OCI-LY7 (cell line): ENCODE measurements around the gene BTBD6. TPM values are rescaled to one million over a fixed set of nuclear protein-coding genes. Genes with fewer than 3 reads are reported as not detected.

ENCODE experiments used
- BruUV-seq: library from RNA; stranded (reverse); fragments of 400-500 nt; replicated peaks from 2 replicates; lab custom pipeline; 2021; lab: Mats Ljungman, UMichigan
- CTCF ChIA-PET: fragments of 300-600 bp; sonication (Branson Sonifier 250); formaldehyde crosslinking; loops from one replicate; lab custom pipeline; 2022; ENCODE audit warnings: antibody characterized with exemption; ENCODE audit not compliant: unreplicated experiment; lab: Charles Lee
- POLR2A ChIA-PET: fragments of 300-600 bp; sonication (Branson Sonifier 250); formaldehyde crosslinking; loops from one replicate; lab custom pipeline; 2022; ENCODE audit warnings: antibody characterized with exemption; lab: Charles Lee
- DNase-seq: peaks from one replicate; pipeline ENCODE4 v3.0.0-alpha.2; 2015; ENCODE audit warnings: low spot score
- H2AFZ ChIP-seq: fragments of 200-600 bp; sonication (generic), shearing (Covaris generic); 2 replicates; pipeline ENCODE4 v1.6.1; 2014; ENCODE audit warnings: mild to moderate bottlenecking, antibody characterized with exemption, low read length, moderate library complexity
- H3K27ac ChIP-seq: fragments of 200-600 bp; sonication (generic); 2 replicates; pipeline ENCODE4 v1.5.1; 2014; ENCODE audit warnings: mixed run types, low read depth, mild to moderate bottlenecking, moderate library complexity, low read length, inconsistent platforms; ENCODE audit not compliant: poor library complexity, severe bottlenecking
- H3K36me3 ChIP-seq: fragments of 200-600 bp; sonication (generic); 2 replicates; pipeline ENCODE4 v1.6.1; 2014; ENCODE audit warnings: mild to moderate bottlenecking, antibody characterized with exemption, low read length, moderate library complexity, mixed read lengths; ENCODE audit not compliant: insufficient read depth
- H3K4me1 ChIP-seq: fragments of 200-600 bp; sonication (generic); 2 replicates; pipeline ENCODE4 v1.5.1; 2014; ENCODE audit warnings: mild to moderate bottlenecking, low read length; ENCODE audit not compliant: insufficient read depth, poor library complexity, severe bottlenecking
- H3K4me2 ChIP-seq: fragments of 200-600 bp; sonication (generic); 2 replicates; pipeline ENCODE4 v1.6.1; 2014; ENCODE audit warnings: mild to moderate bottlenecking, low read length
- H3K4me3 ChIP-seq: fragments of 200-600 bp; sonication (generic); 2 replicates; pipeline ENCODE4 v1.5.1; 2014; ENCODE audit warnings: mild to moderate bottlenecking, low read depth, low read length; ENCODE audit not compliant: poor library complexity, severe bottlenecking
- H3K79me2 ChIP-seq: fragments of 200-600 bp; sonication (generic); 2 replicates; pipeline ENCODE4 v1.6.1; 2016; ENCODE audit warnings: low read depth, mild to moderate bottlenecking, low read length, moderate library complexity, mixed read lengths; ENCODE audit not compliant: insufficient read depth
- H3K9me2 ChIP-seq: fragments of 200-600 bp; sonication (generic); 2 replicates; pipeline ENCODE4 v1.6.1; 2016; ENCODE audit warnings: mild to moderate bottlenecking, low read length, mixed read lengths; ENCODE audit not compliant: insufficient read depth
- H3K9me3 ChIP-seq: fragments of 200-600 bp; sonication (generic); 2 replicates; pipeline ENCODE4 v1.6.1; 2014; ENCODE audit warnings: mild to moderate bottlenecking, mixed run types, low read length, mixed read lengths
- H4K20me1 ChIP-seq: fragments of 200-600 bp; sonication (generic); 2 replicates; pipeline ENCODE4 v1.6.1; 2014; ENCODE audit warnings: mild to moderate bottlenecking, antibody characterized with exemption, low read length, moderate library complexity, mixed read lengths; ENCODE audit not compliant: insufficient read depth
- CTCF ChIP-seq: fragments of 200-600 bp; sonication (generic); conservative IDR thresholded peaks from 2 replicates; pipeline ENCODE4 v1.5.1; 2014; ENCODE audit warnings: mild to moderate bottlenecking, antibody characterized with exemption, low read length, moderate library complexity, mixed read lengths
- EZH2phosphoT487 ChIP-seq: fragments of 200-600 bp; sonication (generic); IDR thresholded peaks from 2 replicates; pipeline ENCODE4 v1.6.1; 2018; ENCODE audit warnings: low read depth, borderline replicate concordance, mild to moderate bottlenecking, mixed run types, antibody characterized with exemption, low read length, moderate library complexity, mixed read lengths
- intact Hi-C: fragments of 100-400 bp; cut with micrococcal nuclease; formaldehyde crosslinking; loops from one replicate; pipeline ENCODE4 v1.10.0; 2022; ENCODE audit not compliant: unreplicated experiment
- total RNA-seq, 2 experiments: library from RNA; depleted of rRNA in 1 of 2; stranded (reverse); fragments of >200 nt in 1 of 2; shearing (Covaris generic) in 1 of 2; gene quantifications; 2 replicates each; pipeline ENCODE4 v1.2.3, GENCODE V29; 2014 to 2022

Gene BTBD6
- total RNA-seq, 2 experiments from 2014 or later = 5.7 to 27.9 TPM

GRCh38 chr14:105199093-105199492, 49.2 kb upstream of the BTBD6 start:
- no peak for DNase-seq
- ChIA-PET POLR2A (interaction anchor here (0.6 kb wide), 1 partner anchor 97 kb away, joined by 3 read pairs; no protein-coding TSS in a partner anchor), CTCF (no interaction called here)
- intact Hi-C loops = no loop called here
- Histone ChIP-seq H2AFZ (no peak overlapping the region), H4K20me1 (no peaks in the 10 kb centered on the region), H3K79me2 (no peaks in the 10 kb centered on the region), H3K9me3 (no peaks in the 10 kb centered on the region), H3K9me2 (no peaks in the 10 kb centered on the region), H3K36me3 (no peaks in the 10 kb centered on the region), H3K27ac (no peak overlapping the region), H3K4me2 (no peak overlapping the region), H3K4me3 (no peak overlapping the region), H3K4me1 (peaks cover 11% of the 10 kb centered on the region)
- BruUV-seq = no TSS peak
- TF ChIP-seq CTCF (no peak), EZH2phosphoT487 (no peak)

- DNase-seq = peak; percentile 28
- H3K4me1 ChIP-seq = peaks cover 2% of the 10 kb centered on the region
- H3K9me3 ChIP-seq = no peaks in the 10 kb centered on the region
- H3K4me2 ChIP-seq = no peak overlapping the region
- no peak overlapping the region for H2AFZ ChIP-seq
- ChIA-PET POLR2A (no interaction called here), CTCF (no interaction called here)
- no peaks in the 10 kb centered on the region for H3K36me3 ChIP-seq
- H3K27ac ChIP-seq = no peak overlapping the region
- TF ChIP-seq EZH2phosphoT487 = no peak
- peak; percentile 58 for TF ChIP-seq CTCF
- intact Hi-C loops = no loop called here
- no peaks in the 10 kb centered on the region for H4K20me1 ChIP-seq
- no peaks in the 10 kb centered on the region for H3K79me2 ChIP-seq
- H3K4me3 ChIP-seq = no peak overlapping the region
- BruUV-seq = no TSS peak
- H3K9me2 ChIP-seq = no peaks in the 10 kb centered on the region
Measured at GRCh38 chr14:105200074-105200473, 48.3 kb upstream of the BTBD6 start.

GRCh38 chr14:105200641-105201040, 47.7 kb upstream of the BTBD6 start:
- no peaks in the 10 kb centered on the region for H3K79me2 ChIP-seq
- no peak overlapping the region for H2AFZ ChIP-seq
- H3K36me3 ChIP-seq = no peaks in the 10 kb centered on the region
- ChIA-PET POLR2A (no interaction called here), CTCF (no interaction called here)
- no peaks in the 10 kb centered on the region for H4K20me1 ChIP-seq
- no peaks in the 10 kb centered on the region for H3K9me3 ChIP-seq
- intact Hi-C loops = no loop called here
- no peaks in the 10 kb centered on the region for H3K4me1 ChIP-seq
- TF ChIP-seq CTCF = no peak
- TF ChIP-seq EZH2phosphoT487 = no peak
- no peaks in the 10 kb centered on the region for H3K9me2 ChIP-seq
- no TSS peak for BruUV-seq
- no peak overlapping the region for H3K4me3 ChIP-seq
- no peak overlapping the region for H3K4me2 ChIP-seq
- no peak for DNase-seq
- H3K27ac ChIP-seq = no peak overlapping the region
